ENCODE data around the gene MAFB. TPM values are rescaled to one million over a fixed set of nuclear protein-coding genes. Genes with fewer than 3 reads are reported as not detected.

The MAFB gene
- polyA plus RNA-seq, 1 of the 3 experiments (the other 2 are of a cell fraction), result 0.08 TPM

DNA sequence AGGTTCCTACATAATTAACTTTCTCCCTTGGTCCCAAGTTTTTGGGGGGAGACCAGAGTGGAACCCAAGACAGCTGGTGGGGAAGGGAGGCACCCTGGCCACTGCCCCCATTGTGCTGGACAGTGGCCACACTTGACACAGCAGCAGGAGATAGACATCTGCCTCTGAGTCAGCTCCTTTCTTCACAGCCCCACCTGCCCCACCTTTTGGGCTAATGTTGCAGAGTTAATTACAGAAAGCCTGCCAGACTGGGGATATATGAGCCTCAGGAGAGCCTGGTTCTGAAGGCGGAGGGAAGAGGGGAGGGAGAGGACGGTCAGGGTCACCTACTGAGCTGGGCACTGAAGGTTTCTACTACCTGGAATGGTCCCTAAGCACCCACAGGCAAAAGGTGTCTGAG, 50.6 kb downstream of the MAFB start:
- Histone ChIP-seq H3K4me1 (ENCODE audit: control insufficient read depth in 1 of 2, insufficient read depth in 2 of 2, low read depth in 1 of 2, low read length in 1 of 2) (no peaks in the 10 kb centered on the region), H3K4me3 (ENCODE audit: low read depth in 2 of 2, low read length in 1 of 2) (no peak overlapping the region), H3K9me3 (no peaks in the 10 kb centered on the region), H4K20me1 (ENCODE audit: insufficient read depth) (no peaks in the 10 kb centered on the region), H3K79me2 (ENCODE audit: insufficient read depth) (no peaks in the 10 kb centered on the region), H3K4me2 (no peak overlapping the region), H3K36me3 (replicated peaks in 1 of 2; ENCODE audit: control insufficient read depth in 1 of 2, insufficient read depth in 2 of 2, low read length in 1 of 2) (no peaks in the 10 kb centered on the region), H3K9me2 (no peaks in the 10 kb centered on the region), H2AFZ (ENCODE audit: low read depth) (no peak overlapping the region), H3K27me3 (ENCODE audit: insufficient read depth) (no peaks in the 10 kb centered on the region; the same call in 1 of the 2 replicates), H3K27ac (ENCODE audit: low read depth in 2 of 2, low read length in 1 of 2) (no peak overlapping the region), H3F3A (replicated peaks; ENCODE audit: insufficient read depth) (no peaks in the 10 kb centered on the region), H3K9ac (no peak overlapping the region)
- TF ChIP-seq RAD21 (IDR thresholded peaks at IDR 0.05; ENCODE audit: low read length) (no peak), GABPA (IDR thresholded peaks at IDR 0.05; ENCODE audit: low read depth) (no peak)
- 66% methylated on average over 2 of the region's 2 CpGs for WGBS (ENCODE audit: low lambda C conversion rate)
- ChIA-PET POLR2A (no interaction called here), CTCF (interaction anchor here (0.9 to 2.3 kb wide), 2 partner anchors 9 to 50 kb away, joined by 5 to 6 read pairs; no protein-coding TSS in a partner anchor)
- DNase-seq, result no peak

GRCh38 chr20:40637176-40637575, 51.9 kb downstream of the MAFB start:
- Histone ChIP-seq H4K20me1 (ENCODE audit: insufficient read depth) (no peaks in the 10 kb centered on the region), H3K4me2 (no peak overlapping the region), H3K4me1 (ENCODE audit: control insufficient read depth in 1 of 2, insufficient read depth in 2 of 2, low read depth in 1 of 2, low read length in 1 of 2) (no peaks in the 10 kb centered on the region), H3K9ac (no peak overlapping the region), H3K4me3 (ENCODE audit: low read depth in 2 of 2, low read length in 1 of 2) (no peak overlapping the region), H3F3A (replicated peaks; ENCODE audit: insufficient read depth) (no peaks in the 10 kb centered on the region), H3K27me3 (ENCODE audit: insufficient read depth) (no peaks in the 10 kb centered on the region; the same call in 1 of the 2 replicates), H3K36me3 (replicated peaks in 1 of 2; ENCODE audit: control insufficient read depth in 1 of 2, insufficient read depth in 2 of 2, low read length in 1 of 2) (no peaks in the 10 kb centered on the region), H3K9me2 (no peaks in the 10 kb centered on the region), H2AFZ (ENCODE audit: low read depth) (no peak overlapping the region), H3K9me3 (no peaks in the 10 kb centered on the region), H3K27ac (ENCODE audit: low read depth in 2 of 2, low read length in 1 of 2) (no peak overlapping the region), H3K79me2 (ENCODE audit: insufficient read depth) (no peaks in the 10 kb centered on the region)
- WGBS (ENCODE audit: low lambda C conversion rate), result 30% methylated on average over 3 of the region's 3 CpGs
- ChIA-PET CTCF (interaction anchor here (1.3 kb wide), 1 partner anchor 10 kb away, joined by 3 read pairs; no protein-coding TSS in a partner anchor), POLR2A (no interaction called here)
- no peak for DNase-seq
- no peak for TF ChIP-seq SIN3A (IDR thresholded peaks at IDR 0.05; ENCODE audit: borderline replicate concordance, low read depth, low read length)

GRCh38 chr20:40636486-40636885, 52.5 kb downstream of the MAFB start:
- ChIA-PET POLR2A (no interaction called here), CTCF (interaction anchor here (1.3 kb wide), 1 partner anchor 11 kb away, joined by 3 read pairs; no protein-coding TSS in a partner anchor)
- Histone ChIP-seq H3K4me2 (no peak overlapping the region), H3K9me2 (no peaks in the 10 kb centered on the region), H2AFZ (ENCODE audit: low read depth) (no peak overlapping the region), H3K27ac (ENCODE audit: low read depth in 2 of 2, low read length in 1 of 2) (no peak overlapping the region), H3K4me3 (ENCODE audit: low read depth in 2 of 2, low read length in 1 of 2) (no peak overlapping the region), H3K27me3 (ENCODE audit: insufficient read depth) (no peaks in the 10 kb centered on the region; the same call in 1 of the 2 replicates), H3K36me3 (replicated peaks in 1 of 2; ENCODE audit: control insufficient read depth in 1 of 2, insufficient read depth in 2 of 2, low read length in 1 of 2) (no peaks in the 10 kb centered on the region), H3F3A (replicated peaks; ENCODE audit: insufficient read depth) (no peaks in the 10 kb centered on the region), H3K4me1 (ENCODE audit: control insufficient read depth in 1 of 2, insufficient read depth in 2 of 2, low read depth in 1 of 2, low read length in 1 of 2) (no peaks in the 10 kb centered on the region), H3K79me2 (ENCODE audit: insufficient read depth) (no peaks in the 10 kb centered on the region), H3K9ac (no peak overlapping the region), H3K9me3 (no peaks in the 10 kb centered on the region), H4K20me1 (ENCODE audit: insufficient read depth) (no peaks in the 10 kb centered on the region)
- no peak for DNase-seq
- no peak for TF ChIP-seq JUND (IDR thresholded peaks at IDR 0.05)
- TF ChIP-seq, protein P1, sequence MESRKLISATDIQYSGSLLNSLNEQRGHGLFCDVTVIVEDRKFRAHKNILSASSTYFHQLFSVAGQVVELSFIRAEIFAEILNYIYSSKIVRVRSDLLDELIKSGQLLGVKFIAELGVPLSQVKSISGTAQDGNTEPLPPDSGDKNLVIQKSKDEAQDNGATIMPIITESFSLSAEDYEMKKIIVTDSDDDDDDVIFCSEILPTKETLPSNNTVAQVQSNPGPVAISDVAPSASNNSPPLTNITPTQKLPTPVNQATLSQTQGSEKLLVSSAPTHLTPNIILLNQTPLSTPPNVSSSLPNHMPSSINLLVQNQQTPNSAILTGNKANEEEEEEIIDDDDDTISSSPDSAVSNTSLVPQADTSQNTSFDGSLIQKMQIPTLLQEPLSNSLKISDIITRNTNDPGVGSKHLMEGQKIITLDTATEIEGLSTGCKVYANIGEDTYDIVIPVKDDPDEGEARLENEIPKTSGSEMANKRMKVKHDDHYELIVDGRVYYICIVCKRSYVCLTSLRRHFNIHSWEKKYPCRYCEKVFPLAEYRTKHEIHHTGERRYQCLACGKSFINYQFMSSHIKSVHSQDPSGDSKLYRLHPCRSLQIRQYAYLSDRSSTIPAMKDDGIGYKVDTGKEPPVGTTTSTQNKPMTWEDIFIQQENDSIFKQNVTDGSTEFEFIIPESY (IDR thresholded peaks at IDR 0.05; ENCODE audit: borderline replicate concordance, low read depth), result no peak
- no peak for TF ChIP-seq FOSL2 (IDR thresholded peaks at IDR 0.05; ENCODE audit: borderline replicate concordance, low read depth)
- TF ChIP-seq, protein P2, sequence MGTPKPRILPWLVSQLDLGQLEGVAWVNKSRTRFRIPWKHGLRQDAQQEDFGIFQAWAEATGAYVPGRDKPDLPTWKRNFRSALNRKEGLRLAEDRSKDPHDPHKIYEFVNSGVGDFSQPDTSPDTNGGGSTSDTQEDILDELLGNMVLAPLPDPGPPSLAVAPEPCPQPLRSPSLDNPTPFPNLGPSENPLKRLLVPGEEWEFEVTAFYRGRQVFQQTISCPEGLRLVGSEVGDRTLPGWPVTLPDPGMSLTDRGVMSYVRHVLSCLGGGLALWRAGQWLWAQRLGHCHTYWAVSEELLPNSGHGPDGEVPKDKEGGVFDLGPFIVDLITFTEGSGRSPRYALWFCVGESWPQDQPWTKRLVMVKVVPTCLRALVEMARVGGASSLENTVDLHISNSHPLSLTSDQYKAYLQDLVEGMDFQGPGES (IDR thresholded peaks at IDR 0.05; ENCODE audit: low read depth, low read length), result no peak
- 33% methylated on average over 1 of the region's 2 CpGs for WGBS (ENCODE audit: low lambda C conversion rate)
